SIG-M5 (cell line): ENCODE measurements around the gene ACSF2.
"Not testable (repeated sequence)": the region's sequence is repeated elsewhere in the genome, so short reads cannot be mapped to it uniquely, and the experiment has no call there.

Source experiments
- DNase-seq: peaks from one replicate; lab custom pipeline; 2025; lab: John Stamatoyannopoulos, UW

The ACSF2 gene

GRCh38 chr17:50407921-50408320 lies 18.1 kb upstream of the ACSF2 start:
- no peak for DNase-seq

- no peak for DNase-seq
Measured at GRCh38 chr17:50412188-50412732, 13.8 kb upstream of the ACSF2 start.

DNA sequence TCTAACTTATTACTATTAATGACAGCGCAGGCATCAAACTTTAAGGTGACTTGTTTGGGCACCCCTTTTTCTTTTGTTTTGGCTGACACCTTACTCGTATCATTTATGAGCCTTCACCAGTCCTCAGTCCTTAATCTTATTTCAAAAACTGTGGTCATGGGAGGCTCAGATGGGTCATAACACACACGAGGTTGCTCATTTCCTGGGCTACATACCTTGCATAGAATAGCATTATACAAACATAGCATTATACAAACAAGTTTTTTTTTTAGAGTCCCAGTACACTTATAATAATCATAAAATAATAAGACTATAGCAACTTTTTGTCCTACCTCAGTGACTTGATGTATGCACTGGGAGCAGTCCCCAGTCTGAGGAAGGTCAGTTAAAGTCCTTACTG lies 11.2 kb upstream of the ACSF2 start:
- no peak for DNase-seq

- DNase-seq, result not testable (repeated sequence)
Measured at GRCh38 chr17:50419577-50419976, 6.4 kb upstream of the ACSF2 start.

DNA sequence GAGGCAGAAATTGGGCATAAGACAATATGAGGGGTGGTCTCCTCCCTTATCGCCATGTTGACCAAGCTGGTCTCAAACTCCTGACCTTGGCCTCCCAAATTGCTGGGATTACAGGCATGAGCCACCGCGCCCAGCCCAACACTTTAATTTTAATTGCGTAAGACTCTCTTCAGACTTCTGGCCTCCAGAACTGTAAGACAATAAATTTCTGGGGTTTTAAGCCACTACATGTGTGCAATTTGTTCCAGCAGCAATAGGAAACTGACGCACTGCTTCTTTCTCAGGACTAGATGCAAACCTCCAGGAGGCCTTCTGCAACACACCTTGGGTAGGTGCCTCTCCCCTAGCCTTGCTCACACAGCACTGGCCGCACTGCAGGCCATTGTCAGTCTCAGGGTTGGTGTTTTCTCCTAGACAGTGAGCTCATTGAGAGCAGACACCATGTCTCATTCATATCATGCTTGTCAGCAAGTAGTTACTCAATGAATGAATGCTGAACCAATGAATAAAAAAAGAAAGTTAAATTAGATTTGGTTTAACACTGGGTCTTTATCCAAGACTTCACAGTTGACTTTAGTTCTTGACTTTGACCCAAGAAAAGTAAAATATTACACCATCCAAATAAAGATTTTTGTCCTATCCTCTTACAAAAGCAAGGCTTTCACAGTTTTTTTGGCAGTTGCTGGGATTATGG lies 5.5 kb upstream of the ACSF2 start:
- no peak for DNase-seq

- no peak for DNase-seq
Measured at GRCh38 chr17:50421308-50422051, 4.5 kb upstream of the ACSF2 start.

DNA sequence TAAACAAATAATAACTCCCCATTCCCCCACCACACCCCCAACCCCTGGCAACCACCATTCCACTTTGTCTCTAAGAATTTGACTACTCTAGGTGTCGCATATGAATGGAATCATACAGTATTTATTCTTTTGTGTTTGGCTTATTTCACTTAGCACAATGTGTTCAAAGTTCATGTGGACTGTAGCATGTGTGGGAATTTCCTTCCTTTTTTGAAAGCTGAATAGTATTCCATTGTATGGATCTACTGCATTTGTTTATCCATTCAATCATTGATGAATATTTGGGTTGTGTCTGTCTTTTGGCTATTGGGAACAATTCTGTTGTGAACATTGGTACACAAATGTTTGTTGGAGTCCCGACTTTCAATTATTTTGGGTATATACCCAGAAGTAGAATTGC lies 3.3 kb upstream of the ACSF2 start:
- no peak for DNase-seq

GRCh38 chr17:50423553-50424159 lies 2.4 kb upstream of the ACSF2 start:
- DNase-seq, result no peak

DNA sequence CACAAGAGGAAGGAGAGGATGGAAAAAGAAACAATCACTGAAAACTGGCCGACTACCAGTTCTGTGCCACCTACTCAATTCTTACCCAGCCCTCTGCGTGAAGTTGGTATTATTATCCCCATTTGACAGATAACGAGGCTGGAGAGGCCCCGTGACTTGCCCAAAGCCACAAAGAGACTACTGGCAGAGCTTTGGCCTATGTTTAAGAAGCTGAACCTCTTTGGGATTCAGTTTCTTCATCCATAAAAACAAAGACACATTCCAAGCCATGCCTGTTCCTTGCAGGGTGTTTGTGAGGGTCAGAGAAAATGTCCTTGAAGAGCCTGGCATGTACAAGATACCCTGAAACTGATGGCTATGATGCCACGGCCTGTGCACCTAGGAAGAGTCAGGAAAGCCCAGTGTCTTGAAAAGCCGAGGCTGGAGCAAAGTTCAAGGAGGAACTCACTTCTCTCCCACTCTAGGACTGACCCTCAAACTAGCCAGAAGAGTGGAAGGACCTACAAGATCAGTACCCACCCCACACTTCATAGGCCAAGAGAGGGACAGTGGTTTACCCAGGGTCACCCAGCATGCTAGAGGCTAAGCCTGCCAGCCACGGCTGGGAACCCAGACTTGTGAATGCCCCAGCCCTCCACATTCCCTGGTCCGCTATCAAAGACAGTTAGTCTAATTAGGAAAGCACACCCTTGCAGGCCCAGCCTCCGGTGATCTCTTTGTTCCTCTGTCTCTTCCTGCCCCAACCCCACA lies 1.6 kb upstream of the ACSF2 start:
- DNase-seq, result no peak

- DNase-seq, result no peak
Measured at GRCh38 chr17:50424996-50425681, 879 bp upstream of the ACSF2 start.

DNA sequence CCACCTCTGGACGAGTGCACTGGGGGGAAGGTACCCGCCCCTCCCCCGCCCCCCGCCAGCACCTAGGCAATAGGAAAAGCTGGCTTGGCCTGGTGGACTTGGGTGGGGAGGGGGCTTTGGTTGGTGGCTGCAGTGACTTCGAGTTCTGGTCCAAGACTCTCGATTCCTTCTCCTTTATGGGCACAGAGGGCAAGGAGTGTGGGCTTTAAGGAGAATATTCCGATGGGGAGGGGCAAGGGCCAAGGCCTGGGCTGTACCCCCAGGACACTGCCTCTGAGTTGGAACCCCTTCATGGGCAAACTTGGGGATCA lies 409 bp downstream of the ACSF2 start:
- DNase-seq, result no peak

DNA sequence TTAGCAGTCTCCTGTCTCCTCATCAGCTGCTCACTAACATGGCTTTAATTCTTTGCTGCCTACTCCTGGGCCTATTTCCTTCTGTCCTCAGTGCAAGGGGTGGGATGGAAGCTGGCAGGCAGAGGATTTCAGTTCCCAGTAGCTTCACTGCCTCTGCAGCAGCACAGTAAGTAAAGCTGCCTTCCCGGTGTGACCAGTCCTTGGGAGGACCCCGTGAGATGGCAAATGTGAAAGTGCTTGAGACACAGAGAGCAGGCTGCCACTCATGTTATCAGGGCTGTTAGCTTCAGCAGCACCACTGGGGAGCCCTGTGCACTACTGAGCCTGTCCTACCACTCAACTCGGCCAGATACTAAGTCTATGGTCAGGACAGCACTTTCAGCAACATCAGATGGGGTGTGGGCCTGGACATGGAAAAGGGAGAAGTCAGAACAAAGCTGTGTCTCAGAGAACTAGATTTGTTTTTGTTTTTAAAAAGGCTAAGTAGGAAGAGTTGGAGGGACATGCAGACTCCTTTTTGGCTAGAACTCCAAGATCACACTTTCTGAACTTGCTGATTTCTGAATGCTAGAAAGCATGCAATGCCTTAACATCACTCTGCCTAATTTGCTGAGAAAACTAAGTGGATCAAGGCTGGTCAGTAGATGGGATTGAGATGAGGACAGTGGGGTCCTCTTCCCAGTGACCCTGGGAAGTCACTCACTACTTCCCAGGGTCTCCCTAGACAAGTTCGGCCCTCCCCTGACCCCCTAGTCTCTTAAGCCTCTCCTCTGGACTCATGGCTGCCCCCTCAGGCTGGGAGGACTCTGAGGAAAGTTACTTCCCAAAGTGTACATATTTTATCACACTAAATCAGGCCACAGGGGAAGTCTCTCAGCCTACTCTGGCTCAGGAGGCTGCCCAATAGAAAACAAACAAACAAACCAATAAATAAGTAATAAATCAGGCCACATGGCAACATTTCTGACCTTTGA lies 1.1 kb downstream of the ACSF2 start:
- no peak for DNase-seq

DNA sequence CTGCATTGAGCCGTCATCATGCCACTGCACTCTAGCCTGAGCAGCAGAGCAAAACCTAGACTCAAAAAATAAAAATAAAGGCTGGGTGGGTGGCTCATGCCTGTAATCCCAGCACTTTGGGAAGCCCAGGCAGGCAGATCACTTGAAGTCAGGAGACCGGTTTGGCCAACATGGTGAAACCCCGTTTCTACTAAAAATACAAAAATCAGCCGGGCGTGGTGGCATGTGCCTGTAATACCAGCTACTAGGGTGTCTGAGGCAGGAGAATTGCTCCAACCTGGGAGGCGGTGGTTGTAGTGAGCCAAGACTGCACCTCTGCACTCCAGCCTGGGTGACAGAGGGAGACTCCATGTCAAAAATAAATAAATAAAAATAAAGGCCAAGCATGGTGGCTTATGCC lies 2.1 kb downstream of the ACSF2 start:
- DNase-seq, result not testable (repeated sequence)

DNA sequence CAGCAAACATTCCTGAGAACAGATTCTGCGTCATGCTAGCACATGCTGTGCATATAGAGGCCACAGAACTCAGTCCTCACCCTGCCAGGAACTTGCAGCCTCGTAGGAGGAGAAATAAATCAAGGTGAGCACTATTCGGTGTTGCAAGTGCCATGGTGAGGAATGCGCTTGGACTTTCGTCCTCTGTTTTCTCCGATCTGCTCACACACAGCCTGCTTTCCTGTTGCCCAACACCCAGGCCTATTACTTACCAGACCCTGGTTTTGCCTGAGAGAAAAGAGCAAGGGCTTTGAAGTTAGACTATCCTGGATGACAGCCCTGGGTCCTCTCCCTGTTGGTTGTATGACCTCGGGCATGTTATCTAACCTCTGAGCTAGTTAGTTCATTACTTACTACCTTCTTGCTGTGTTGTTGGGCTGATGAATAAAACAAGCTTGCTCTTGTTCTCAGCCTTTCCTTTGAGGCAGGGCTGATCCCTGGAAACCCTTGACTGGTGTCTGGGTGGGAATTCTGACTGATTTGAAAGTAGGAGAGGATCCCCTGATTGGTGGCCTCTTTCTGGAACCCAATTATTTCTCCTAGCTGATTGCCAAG lies 2.9 kb downstream of the ACSF2 start:
- DNase-seq, result no peak

DNA sequence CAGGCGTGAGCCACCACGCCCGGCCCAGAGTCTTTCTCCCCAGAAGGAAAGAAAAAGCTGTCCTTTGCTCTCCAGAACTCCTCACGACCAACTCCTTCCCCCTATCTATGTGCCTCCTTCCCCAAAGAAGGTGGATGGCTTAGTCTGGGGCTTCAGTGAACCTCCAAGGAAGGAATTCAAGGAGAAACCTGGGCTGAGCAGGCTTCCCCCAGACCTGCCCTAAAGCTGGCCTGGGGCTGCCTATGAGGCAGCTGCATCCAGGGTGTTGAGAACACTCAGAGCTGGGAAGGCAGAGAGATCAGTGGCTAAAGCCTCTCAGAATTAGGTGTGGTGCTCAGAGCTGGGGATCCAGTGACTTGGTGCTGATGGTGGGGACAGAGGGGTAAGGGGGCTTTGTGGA lies 3.8 kb downstream of the ACSF2 start:
- DNase-seq, result no peak

GRCh38 chr17:50430821-50431618 lies 5.0 kb downstream of the ACSF2 start:
- DNase-seq, result no peak

DNA sequence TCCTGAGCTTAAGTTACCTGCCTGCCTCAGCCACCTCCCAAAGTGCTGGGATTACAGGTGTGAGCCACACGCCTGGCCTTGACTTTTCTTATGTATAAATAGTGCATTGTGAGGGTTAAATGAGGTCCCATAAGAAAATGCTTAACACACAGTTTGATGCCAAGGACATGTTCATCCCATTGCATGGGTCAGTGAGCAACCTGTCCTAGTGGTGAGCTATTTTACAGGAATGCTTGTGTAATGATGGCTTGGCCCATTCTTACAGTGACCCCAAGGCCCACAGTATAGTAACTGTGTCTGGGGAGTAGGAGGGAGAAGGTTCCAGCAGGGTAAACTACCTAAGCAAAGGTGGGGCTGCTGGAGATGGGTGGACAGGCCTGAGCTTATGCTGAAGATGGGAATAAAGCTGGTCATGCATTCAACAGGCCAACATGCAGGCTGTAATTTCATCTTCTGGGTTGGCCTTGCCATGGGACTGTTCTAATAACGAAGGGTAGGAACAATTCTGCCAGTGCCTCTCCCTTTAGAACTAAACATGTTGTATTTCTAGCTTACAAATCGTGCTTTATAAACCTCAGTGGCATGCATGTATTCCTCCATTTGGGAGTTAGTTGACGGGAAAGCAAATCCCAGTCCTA lies 6.2 kb downstream of the ACSF2 start:
- no peak for DNase-seq

DNA sequence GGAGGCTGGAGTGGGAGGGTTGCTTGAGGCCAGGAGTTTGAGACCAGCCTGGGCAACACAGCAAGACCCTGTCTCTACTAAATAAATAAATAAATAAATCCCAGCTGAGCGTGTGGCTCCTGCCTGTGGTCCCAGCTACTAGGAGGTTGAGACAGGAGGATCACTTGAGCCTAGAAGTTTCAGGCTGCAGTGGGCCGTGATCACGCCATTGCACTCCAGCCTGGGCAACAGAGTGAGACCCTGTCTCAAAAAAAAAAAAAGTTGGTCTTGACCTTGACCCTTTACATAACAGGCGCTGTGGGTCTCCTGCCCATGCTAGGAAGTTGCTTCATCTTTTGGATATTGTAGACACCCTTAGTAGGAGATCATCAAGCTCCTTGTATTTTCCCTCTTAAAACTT lies 11.4 kb downstream of the ACSF2 start:
- no peak for DNase-seq

GRCh38 chr17:50439008-50439407 lies 13.0 kb downstream of the ACSF2 start:
- no peak for DNase-seq
